ENCODE measurements around the gene ALK. TPM values are rescaled to one million over a fixed set of nuclear protein-coding genes. Genes with fewer than 3 reads are reported as not detected.

The ALK gene
- total RNA-seq, 2 donors from 2014 or later: 0.13 to 0.46 TPM

DNA sequence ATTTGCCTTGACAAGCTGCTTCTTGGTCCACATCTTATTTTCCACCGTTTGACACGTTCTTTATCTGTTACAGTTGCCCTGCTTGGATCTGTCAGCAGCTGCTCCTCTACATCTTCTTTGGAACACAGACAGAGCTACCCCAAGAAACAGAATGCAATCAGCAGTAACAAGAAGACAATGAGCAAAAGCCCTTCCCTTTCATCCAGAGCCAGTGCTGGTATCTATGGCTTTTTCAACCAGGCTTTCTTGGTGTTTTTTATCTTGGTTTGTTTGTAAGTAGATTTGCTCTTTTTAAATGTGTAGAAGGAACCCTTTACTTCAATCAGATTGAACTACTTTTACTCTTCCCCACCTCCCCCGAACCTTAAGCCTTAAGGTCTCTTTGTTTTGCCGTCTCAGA, 764.3 kb downstream of the ALK start:
- 34 to 50% methylated on average over 2 to 4 of the region's 4 CpGs for WGBS, 2 experiments (ENCODE audit: insufficient coverage in 1 of 2, insufficient read length in 1 of 2)
- Histone ChIP-seq H3K9ac (ENCODE audit: extremely low read depth, low read length, poor library complexity, severe bottlenecking) (no peak overlapping the region), H3K9me3 (ENCODE audit: control insufficient read depth, low read length) (no peaks in the 10 kb centered on the region), H3K4me1 (ENCODE audit: control insufficient read depth, insufficient read depth, low read length) (peaks cover 12% of the 10 kb centered on the region), H3K36me3 (ENCODE audit: control insufficient read depth, insufficient read depth, low read length) (peaks cover 17% of the 10 kb centered on the region), H3K4me3 (ENCODE audit: low read length) (no peak overlapping the region), H3K27me3 (ENCODE audit: control insufficient read depth, insufficient read depth, low read length, poor library complexity, severe bottlenecking) (no peaks in the 10 kb centered on the region), H3K27ac (ENCODE audit: low read depth, low read length) (no peak overlapping the region)
- H3K4me3 Mint-ChIP-seq: no peak overlapping the region
- H3K36me3 Mint-ChIP-seq (ENCODE audit: low read depth): peaks cover 16% of the 10 kb centered on the region
- peak overlapping the region; percentile 40 for H3K27ac Mint-ChIP-seq
- TF ChIP-seq, protein P1, sequence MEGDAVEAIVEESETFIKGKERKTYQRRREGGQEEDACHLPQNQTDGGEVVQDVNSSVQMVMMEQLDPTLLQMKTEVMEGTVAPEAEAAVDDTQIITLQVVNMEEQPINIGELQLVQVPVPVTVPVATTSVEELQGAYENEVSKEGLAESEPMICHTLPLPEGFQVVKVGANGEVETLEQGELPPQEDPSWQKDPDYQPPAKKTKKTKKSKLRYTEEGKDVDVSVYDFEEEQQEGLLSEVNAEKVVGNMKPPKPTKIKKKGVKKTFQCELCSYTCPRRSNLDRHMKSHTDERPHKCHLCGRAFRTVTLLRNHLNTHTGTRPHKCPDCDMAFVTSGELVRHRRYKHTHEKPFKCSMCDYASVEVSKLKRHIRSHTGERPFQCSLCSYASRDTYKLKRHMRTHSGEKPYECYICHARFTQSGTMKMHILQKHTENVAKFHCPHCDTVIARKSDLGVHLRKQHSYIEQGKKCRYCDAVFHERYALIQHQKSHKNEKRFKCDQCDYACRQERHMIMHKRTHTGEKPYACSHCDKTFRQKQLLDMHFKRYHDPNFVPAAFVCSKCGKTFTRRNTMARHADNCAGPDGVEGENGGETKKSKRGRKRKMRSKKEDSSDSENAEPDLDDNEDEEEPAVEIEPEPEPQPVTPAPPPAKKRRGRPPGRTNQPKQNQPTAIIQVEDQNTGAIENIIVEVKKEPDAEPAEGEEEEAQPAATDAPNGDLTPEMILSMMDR (conservative IDR thresholded peaks at IDR 0.05): no peak
- H3K27me3 Mint-ChIP-seq (ENCODE audit: insufficient read depth): peaks cover 27% of the 10 kb centered on the region
- H3K9me3 Mint-ChIP-seq: no peaks in the 10 kb centered on the region
- DNase-seq: no peak
- peaks cover 34% of the 10 kb centered on the region for H3K4me1 Mint-ChIP-seq

DNA sequence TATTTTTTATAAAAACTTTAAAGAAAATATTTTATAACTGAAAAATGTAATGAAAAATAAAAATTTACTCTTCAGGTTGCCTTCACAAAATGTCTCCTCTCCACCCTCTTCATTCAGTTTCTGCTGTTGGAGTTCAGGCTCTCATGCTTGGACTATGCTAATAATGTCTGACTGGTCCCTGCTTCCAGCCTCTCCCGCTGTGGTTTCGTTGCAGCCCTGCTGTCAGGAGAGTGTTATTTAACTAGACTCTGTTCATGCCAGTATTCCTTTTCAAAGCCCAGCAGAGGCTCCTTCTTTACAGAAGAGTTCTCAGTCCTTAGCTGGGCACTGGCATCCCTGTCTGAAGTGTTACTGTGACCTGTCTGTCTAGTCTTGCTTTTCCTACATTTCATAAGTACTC, 765.8 kb downstream of the ALK start:
- H3K27ac Mint-ChIP-seq: no peak overlapping the region
- WGBS, 2 experiments (ENCODE audit: insufficient coverage in 1 of 2, insufficient read length in 1 of 2): 85% methylated on average over 2 of the region's 2 CpGs; no CpG with 5 or more reads in 1 of the 2 experiments
- DNase-seq: no peak

DNA sequence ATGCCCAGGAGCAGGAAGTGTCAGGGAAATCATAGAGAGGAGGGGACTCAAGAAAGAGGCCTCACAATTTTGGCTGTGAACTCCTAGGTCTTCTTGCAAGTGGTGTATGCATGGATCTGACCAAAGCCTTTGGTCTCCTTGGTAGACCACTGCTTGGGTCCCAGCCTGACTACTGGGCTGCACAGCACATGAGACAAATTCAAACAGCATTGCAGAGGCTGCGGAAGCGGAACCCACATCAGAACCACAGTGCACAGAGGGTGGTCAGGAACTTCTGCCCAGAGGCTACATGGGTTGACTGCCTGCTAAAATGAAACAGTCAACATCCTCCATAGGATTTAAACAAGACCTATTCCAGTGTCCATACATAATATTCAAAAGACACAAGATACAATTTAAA, 766.8 kb downstream of the ALK start:
- Histone ChIP-seq H3K4me3 (ENCODE audit: low read length) (no peak overlapping the region), H3K9ac (ENCODE audit: extremely low read depth, low read length, poor library complexity, severe bottlenecking) (no peak overlapping the region), H3K9me3 (ENCODE audit: control insufficient read depth, low read length) (no peaks in the 10 kb centered on the region), H3K27ac (ENCODE audit: low read depth, low read length) (no peak overlapping the region), H3K4me1 (ENCODE audit: control insufficient read depth, insufficient read depth, low read length) (peaks cover 12% of the 10 kb centered on the region), H3K27me3 (ENCODE audit: control insufficient read depth, insufficient read depth, low read length, poor library complexity, severe bottlenecking) (no peaks in the 10 kb centered on the region), H3K36me3 (ENCODE audit: control insufficient read depth, insufficient read depth, low read length) (peaks cover 17% of the 10 kb centered on the region)
- 99 to 100% methylated on average over 2 of the region's 2 CpGs for WGBS, 2 experiments (ENCODE audit: insufficient coverage in 1 of 2, insufficient read length in 1 of 2)
- Mint-ChIP-seq H3K36me3 (ENCODE audit: low read depth) (peaks cover 13% of the 10 kb centered on the region), H3K4me3 (no peak overlapping the region), H3K27ac (no peak overlapping the region), H3K9me3 (no peaks in the 10 kb centered on the region), H3K4me1 (peaks cover 29% of the 10 kb centered on the region), H3K27me3 (ENCODE audit: insufficient read depth) (peaks cover 21% of the 10 kb centered on the region)
- DNase-seq: no peak
- TF ChIP-seq, protein P1 (conservative IDR thresholded peaks at IDR 0.05): no peak

More for the DNA sequence above, 765.8 kb downstream of the ALK start:
- peaks cover 12% of the 10 kb centered on the region for H3K4me1 ChIP-seq (ENCODE audit: control insufficient read depth, insufficient read depth, low read length)
- TF ChIP-seq, protein P1 (conservative IDR thresholded peaks at IDR 0.05): no peak
- no peak overlapping the region for H3K9ac ChIP-seq (ENCODE audit: extremely low read depth, low read length, poor library complexity, severe bottlenecking)
- no peaks in the 10 kb centered on the region for H3K9me3 ChIP-seq (ENCODE audit: control insufficient read depth, low read length)
- peaks cover 16% of the 10 kb centered on the region for H3K36me3 Mint-ChIP-seq (ENCODE audit: low read depth)
- no peak overlapping the region for H3K27ac ChIP-seq (ENCODE audit: low read depth, low read length)
- peaks cover 34% of the 10 kb centered on the region for H3K4me1 Mint-ChIP-seq
- H3K36me3 ChIP-seq (ENCODE audit: control insufficient read depth, insufficient read depth, low read length): peaks cover 17% of the 10 kb centered on the region
- H3K9me3 Mint-ChIP-seq: no peaks in the 10 kb centered on the region
- no peaks in the 10 kb centered on the region for H3K27me3 ChIP-seq (ENCODE audit: control insufficient read depth, insufficient read depth, low read length, poor library complexity, severe bottlenecking)
- H3K4me3 Mint-ChIP-seq: no peak overlapping the region
- H3K4me3 ChIP-seq (ENCODE audit: low read length): no peak overlapping the region
- H3K27me3 Mint-ChIP-seq (ENCODE audit: insufficient read depth): peaks cover 21% of the 10 kb centered on the region
